ENCODE measurements around the gene THAP7. TPM values are rescaled to one million over a fixed set of nuclear protein-coding genes. Genes with fewer than 3 reads are reported as not detected.
A peak's percentile ranks its signal among the peaks of the same experiment; 100 is the strongest.

THAP7 gene
- total RNA-seq, 8 experiments from 2014 or later = 21.4 to 33.0 (median 29.4) TPM

DNA sequence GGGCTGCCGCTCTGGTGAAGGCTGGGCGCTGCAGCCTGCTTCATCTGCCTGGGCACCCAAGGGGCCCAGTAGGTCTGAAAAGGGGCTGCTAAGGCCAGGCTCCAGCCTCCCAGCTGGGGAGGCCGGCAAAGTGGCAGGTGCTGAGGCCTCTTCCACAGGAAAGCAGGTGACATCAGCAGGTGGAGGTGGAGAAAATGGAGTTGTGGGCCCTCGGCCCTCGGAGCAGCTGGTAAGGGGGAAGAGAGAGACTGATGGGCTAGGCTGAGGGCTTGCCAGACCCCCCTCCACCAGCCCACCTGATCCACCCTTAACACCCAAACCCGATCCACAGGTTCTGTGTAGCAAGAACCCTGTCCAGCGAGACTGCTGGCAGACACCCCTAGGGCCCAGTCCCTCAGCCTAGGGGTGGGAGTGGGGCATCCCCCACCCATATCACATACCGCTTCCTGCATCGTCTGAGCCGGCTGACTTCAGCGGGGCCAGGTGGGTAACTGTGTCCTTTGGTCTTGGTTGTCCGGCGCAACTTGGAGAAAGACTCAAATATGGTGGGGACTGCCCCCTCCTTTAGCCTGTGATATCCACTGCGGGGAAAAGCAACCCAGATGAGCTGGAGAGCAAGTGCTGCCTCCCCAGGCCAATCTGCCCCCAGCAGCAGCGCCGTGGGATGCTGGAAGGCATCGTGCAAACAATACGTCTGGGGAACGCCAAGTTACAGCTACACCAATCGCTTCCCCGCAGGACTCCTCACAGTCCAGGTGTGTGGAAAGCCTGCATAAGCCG is 1.5 kb downstream of the THAP7 start:
- peaks cover 17 to 23% of the 10 kb centered on the region in 2 donors for H3K4me1 ChIP-seq (replicated peaks in 1 of 2)
- peak overlapping the region; percentile 67 to 93 (median 84) for H3K4me3 ChIP-seq
- no peak for ATAC-seq (replicated peaks in 6 of 8)
- 20 to 55% (median 40%) methylated on average over 2 to 8 of the region's 22 CpGs; no CpG with 5 or more reads in 5 of the 10 experiments for WGBS, 10 experiments
- H3K27ac ChIP-seq = peak overlapping the region; percentile 98 to 100
- in situ Hi-C loops (cut with MboI; ENCODE audit: low pct_unique_long_range_greater_than_20kb in 2 of 9, low sequenced_read_pairs in 9 of 9, unreplicated experiment in 9 of 9) = loop anchor here in 2 of 9 experiments (25.0 kb wide), 2 partner anchors 88 to 112 kb away; partner anchors contain the start of gene CRKL (in 1 of the 2)

DNA sequence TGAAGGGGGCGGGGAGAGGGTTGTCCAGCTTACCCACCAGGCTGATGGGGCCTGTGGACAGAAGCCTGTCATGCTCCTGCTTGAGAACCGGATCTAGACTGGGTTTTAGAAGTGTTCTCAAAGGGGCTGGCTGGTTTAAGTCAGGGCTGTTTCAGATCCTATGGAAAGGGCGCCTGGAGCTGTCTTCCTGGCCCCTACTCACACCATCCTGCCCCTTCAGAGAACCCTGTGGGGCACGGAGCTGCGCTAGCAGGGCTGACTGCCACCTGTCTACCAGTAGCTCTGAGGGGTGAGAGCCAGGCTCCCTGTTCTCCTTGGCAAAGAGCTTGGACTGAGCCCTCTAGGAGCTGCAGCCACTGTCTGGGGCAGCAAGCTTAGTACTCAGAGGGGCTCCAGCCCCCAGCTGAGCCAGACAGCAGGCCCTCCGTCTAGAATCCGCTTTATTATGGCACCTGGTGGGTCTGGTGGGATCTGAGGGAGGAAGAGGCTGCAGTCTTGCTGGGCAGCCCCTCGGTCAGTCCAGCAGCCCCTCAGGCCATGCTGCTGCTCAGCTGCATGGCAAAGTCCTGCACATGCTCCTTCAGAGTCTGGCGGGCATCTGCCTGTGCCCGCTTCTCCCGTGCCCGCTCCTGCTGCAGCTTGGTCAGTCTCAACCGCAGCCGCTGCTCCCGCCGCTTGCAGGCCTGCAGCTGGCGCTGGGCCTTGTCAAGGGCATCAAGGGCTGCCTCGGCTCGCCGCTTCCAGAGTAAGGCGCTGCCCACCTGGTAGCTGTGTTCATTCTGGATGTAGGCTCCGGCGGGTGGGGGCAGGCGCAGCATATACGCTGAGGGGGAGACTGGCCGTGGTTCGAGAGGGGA is 2.3 kb downstream of the THAP7 start:
- ATAC-seq (replicated peaks in 6 of 8) = no peak
- in situ Hi-C loops (cut with MboI; ENCODE audit: low pct_unique_long_range_greater_than_20kb in 2 of 9, low sequenced_read_pairs in 9 of 9, unreplicated experiment in 9 of 9) = loop anchor here in 2 of 9 experiments (25.0 kb wide), 2 partner anchors 87 to 113 kb away; partner anchors contain the start of gene CRKL (in 1 of the 2)
- Histone ChIP-seq H3K4me3 (peak overlapping the region in 3 of 5 donors; percentile 81 to 93 (median 84)), H3K27ac (peak overlapping the region in 1 of 2 donors; percentile 100), H3K4me1 (replicated peaks in 1 of 2) (peaks cover 17 to 23% of the 10 kb centered on the region in 2 donors)
- 90 to 100% (median 97%) methylated on average over 2 to 8 of the region's 27 CpGs; no CpG with 5 or more reads in 6 of the 10 experiments for WGBS, 10 experiments

DNA sequence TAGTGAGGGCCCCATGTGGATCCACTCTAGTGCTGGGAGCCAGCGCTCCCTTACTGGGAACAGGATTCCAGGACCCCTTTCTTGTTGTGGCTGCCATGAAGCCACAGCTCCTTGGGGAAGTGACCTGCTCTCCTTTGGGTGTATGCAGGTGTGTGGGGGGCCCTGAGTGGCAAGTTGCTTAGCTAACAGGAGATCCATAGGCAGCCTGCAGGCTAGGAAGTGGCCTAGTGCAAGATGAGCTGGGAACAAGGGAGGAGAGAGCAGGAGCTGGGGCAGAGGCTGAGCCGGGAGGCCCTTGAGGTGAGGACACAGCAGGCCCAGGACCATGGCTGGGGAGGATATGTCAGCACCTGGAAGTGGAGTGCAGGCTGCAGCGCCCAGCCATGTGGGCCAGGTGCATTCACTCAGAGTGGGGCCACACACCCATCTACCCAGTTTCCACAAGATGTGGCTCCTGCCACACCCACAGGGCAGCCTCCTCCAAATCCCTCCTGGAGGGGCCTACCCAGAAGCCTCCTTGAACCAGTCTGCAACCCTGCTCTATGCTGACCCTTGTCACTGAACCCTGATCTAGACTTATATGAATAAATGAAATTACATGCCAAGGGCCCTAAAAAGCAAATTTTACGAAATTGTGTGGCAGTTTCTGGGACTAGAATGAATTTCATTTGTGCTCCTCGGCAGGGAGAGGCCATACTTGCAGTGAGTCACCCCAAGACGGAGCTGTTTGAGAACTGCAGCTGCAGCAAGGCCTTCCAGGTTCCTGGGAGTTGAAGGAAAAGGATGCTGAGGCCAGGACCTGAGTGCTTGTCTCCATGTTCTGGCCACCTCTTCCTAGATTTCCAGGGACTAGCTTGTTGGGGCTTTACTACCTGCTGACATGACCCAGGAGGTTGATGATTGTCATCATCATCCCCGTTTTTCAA is 3.2 kb downstream of the THAP7 start:
- WGBS, 10 experiments = 40 to 100% (median 65%) methylated on average over 1 to 5 of the region's 7 CpGs; no CpG with 5 or more reads in 1 of the 10 experiments
- Histone ChIP-seq H3K4me3 (no peak overlapping the region), H3K4me1 (replicated peaks in 1 of 2) (peaks cover 16 to 20% of the 10 kb centered on the region in 2 donors), H3K27ac (no peak overlapping the region)
- ATAC-seq (replicated peaks in 6 of 8) = no peak
- in situ Hi-C loops (cut with MboI; ENCODE audit: low pct_unique_long_range_greater_than_20kb in 2 of 9, low sequenced_read_pairs in 9 of 9, unreplicated experiment in 9 of 9) = no loop called here

DNA sequence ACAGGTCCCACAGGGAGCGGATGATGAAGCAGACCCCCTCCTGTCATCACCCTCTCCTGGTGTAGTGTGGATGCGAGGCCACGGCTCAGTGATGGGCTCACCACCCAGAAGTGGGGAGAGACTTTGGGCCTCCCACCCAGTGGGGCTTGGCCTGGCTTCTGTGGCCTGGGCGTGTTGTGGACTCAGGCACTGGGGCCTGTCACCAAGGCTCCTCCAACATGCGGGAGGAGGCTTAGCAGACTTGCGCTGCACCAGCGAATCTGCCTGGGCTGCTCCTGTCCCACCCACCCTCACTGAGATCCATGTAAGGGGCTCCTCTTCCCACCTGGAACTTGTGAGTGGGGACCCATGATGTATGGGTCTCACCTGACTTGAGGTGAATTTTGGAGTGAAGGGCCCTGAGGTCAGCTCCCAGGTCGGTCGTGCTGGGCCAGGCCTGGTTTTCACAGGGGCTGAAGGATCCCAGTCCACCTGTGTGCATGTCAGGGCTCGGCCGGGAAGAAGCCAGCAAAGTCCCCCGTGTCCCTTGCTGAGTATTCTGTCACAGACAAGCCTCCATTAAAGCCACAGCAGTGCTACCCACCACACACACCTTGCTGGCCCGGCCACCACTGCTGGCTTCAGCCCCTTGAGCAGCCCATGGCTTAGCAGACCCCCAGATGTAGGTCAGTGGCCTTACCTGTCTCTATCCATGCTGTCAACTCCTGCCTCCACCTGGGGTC is 4.2 kb downstream of the THAP7 start:
- Histone ChIP-seq H3K4me3 (no peak overlapping the region), H3K4me1 (replicated peaks in 1 of 2) (peaks cover 11 to 13% of the 10 kb centered on the region in 2 donors), H3K27ac (no peak overlapping the region)
- in situ Hi-C loops (cut with MboI; ENCODE audit: low pct_unique_long_range_greater_than_20kb in 2 of 9, low sequenced_read_pairs in 9 of 9, unreplicated experiment in 9 of 9) = no loop called here
- WGBS, 10 experiments = 80 to 100% (median 100%) methylated on average over 1 to 5 of the region's 13 CpGs; no CpG with 5 or more reads in 3 of the 10 experiments
- ATAC-seq (replicated peaks in 6 of 8) = no peak

DNA sequence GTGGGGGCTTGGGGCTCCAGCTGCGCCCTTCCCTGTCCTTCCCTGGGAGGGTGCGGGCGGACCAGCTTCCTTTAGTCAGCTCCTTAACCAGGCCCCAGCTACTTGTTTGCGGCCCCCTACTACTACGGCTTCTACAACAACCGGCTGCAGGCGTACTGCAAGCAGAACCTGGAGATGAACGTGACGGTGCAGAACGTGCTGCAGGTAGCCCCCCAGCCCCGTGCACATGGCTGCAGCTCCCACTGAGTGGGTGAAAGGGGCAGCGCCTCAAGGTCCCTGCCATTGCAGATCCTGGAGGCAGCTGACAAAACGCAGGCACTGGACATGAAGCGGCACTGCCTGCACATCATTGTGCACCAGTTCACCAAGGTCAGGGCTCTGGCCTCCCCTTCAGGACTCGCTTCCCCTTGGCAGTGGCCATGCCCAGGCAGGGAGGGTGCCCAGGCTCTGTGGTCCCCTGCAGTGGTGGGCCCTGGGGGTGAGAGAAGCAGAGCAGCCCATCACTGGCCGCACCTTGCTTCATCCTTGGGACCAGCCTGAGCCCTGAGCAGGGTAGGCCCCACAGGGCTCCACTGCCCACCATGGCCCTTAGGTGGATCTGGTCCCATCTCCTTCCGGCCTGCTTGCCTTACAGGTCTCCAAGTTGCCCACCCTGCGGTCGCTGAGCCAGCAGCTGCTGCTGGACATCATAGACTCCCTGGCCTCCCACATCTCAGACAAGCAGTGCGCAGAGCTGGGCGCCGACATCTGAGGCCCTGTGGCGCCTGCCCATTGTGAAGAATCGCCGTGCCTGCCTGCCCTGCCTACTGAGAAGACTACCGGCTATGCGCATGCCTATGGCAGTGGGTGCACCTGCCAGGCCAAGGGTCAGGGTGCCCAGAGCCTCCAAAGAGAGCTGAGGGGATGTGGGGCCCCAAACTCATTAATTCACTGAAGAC is 5.1 kb downstream of the THAP7 start:
- Histone ChIP-seq H3K27ac (no peak overlapping the region), H3K4me1 (replicated peaks in 1 of 2) (peaks cover 11 to 13% of the 10 kb centered on the region in 2 donors), H3K4me3 (no peak overlapping the region)
- in situ Hi-C loops (cut with MboI; ENCODE audit: low pct_unique_long_range_greater_than_20kb in 2 of 9, low sequenced_read_pairs in 9 of 9, unreplicated experiment in 9 of 9) = no loop called here
- ATAC-seq (replicated peaks in 6 of 8) = no peak
- 70 to 100% (median 83%) methylated on average over 1 to 9 of the region's 27 CpGs; no CpG with 5 or more reads in 3 of the 10 experiments for WGBS, 10 experiments

DNA sequence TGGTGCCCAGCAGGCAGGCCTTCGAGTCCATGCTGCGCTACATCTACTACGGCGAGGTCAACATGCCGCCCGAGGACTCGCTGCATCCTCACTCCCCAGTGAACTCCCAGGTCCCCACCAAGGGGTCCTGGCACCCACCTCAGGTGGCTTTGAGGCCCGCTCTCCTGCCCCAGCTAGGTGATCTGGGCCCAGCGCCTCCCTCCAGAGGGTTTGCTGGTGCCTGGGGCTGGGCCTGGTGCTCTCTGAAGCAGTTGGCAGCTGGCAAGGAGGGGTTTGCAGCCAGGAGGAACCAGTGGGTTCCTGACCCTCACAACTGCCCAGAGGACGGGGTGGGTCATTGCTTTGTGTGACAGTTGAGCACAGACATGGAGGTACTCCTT is 5.9 kb downstream of the THAP7 start:
- no peak for ATAC-seq (replicated peaks in 6 of 8)
- peaks cover 11 to 13% of the 10 kb centered on the region in 2 donors for H3K4me1 ChIP-seq (replicated peaks in 1 of 2)
- WGBS, 10 experiments = 82% methylated on average over 4 of the region's 10 CpGs; no CpG with 5 or more reads in 9 of the 10 experiments
- no peak overlapping the region for H3K4me3 ChIP-seq
- peak overlapping the region in 1 of 2 donors; percentile 43 for H3K27ac ChIP-seq
- in situ Hi-C loops (cut with MboI; ENCODE audit: low pct_unique_long_range_greater_than_20kb in 2 of 9, low sequenced_read_pairs in 9 of 9, unreplicated experiment in 9 of 9) = no loop called here

DNA sequence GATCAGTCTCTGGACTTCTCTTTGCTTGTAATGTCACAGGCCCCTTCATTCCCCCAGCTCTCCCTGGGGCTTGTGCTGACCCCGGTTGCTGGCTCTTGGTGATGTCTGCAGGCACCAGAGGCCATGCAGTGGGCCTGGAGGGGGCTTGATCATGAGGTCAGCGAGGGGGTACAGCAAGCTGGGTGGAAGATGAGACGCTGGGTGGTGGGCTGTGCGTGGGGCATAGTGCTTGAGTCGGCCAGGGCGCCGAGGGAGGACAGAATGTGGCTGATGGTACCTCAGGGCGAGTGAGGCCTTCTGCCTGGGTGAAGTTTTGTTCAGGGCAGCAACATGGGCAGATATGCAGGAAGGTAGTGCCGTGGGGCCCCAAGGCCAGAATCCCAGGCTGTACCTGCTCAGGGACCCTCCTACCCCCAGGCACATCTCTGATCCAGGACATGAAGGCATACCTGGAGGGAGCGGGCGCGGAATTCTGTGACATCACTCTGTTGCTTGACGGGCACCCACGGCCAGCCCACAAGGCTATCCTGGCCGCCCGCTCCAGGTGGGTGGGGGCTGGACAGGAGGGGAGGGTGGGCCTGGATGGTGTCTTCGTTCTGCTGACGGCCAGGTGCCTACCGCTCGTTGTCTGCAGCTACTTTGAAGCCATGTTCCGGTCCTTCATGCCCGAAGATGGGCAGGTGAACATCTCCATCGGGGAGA is 6.4 kb downstream of the THAP7 start:
- Histone ChIP-seq H3K4me3 (no peak overlapping the region), H3K27ac (peak overlapping the region in 1 of 2 donors; percentile 43), H3K4me1 (replicated peaks in 1 of 2) (peaks cover 6 to 9% of the 10 kb centered on the region in 2 donors)
- in situ Hi-C loops (cut with MboI; ENCODE audit: low pct_unique_long_range_greater_than_20kb in 2 of 9, low sequenced_read_pairs in 9 of 9, unreplicated experiment in 9 of 9) = no loop called here
- no peak for ATAC-seq (replicated peaks in 6 of 8)
- WGBS, 10 experiments = 60 to 100% (median 91%) methylated on average over 1 to 7 of the region's 23 CpGs; no CpG with 5 or more reads in 6 of the 10 experiments

DNA sequence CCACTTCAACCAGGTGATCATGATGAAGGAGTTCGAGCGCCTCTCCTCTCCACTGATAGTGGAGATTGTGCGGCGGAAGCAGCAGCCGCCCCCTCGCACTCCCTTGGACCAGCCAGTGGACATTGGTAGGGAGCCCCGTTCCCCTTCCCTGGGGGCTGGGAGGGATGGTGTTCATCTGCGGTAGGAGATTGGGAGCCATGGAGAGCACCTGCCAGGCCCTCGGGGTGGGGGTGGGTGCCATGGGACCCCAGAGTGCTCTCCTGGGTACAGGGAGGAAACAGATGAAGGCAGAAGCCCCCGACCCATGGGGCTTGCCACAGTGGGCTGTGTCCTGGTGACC is 7.0 kb downstream of the THAP7 start:
- Histone ChIP-seq H3K4me1 (replicated peaks in 1 of 2) (peaks cover 0 to 3% of the 10 kb centered on the region in 2 donors), H3K27ac (no peak overlapping the region), H3K4me3 (no peak overlapping the region)
- WGBS, 10 experiments = 80% methylated on average over 1 of the region's 10 CpGs; no CpG with 5 or more reads in 8 of the 10 experiments
- ATAC-seq (replicated peaks in 6 of 8) = no peak
- in situ Hi-C loops (cut with MboI; ENCODE audit: low pct_unique_long_range_greater_than_20kb in 2 of 9, low sequenced_read_pairs in 9 of 9, unreplicated experiment in 9 of 9) = no loop called here

DNA sequence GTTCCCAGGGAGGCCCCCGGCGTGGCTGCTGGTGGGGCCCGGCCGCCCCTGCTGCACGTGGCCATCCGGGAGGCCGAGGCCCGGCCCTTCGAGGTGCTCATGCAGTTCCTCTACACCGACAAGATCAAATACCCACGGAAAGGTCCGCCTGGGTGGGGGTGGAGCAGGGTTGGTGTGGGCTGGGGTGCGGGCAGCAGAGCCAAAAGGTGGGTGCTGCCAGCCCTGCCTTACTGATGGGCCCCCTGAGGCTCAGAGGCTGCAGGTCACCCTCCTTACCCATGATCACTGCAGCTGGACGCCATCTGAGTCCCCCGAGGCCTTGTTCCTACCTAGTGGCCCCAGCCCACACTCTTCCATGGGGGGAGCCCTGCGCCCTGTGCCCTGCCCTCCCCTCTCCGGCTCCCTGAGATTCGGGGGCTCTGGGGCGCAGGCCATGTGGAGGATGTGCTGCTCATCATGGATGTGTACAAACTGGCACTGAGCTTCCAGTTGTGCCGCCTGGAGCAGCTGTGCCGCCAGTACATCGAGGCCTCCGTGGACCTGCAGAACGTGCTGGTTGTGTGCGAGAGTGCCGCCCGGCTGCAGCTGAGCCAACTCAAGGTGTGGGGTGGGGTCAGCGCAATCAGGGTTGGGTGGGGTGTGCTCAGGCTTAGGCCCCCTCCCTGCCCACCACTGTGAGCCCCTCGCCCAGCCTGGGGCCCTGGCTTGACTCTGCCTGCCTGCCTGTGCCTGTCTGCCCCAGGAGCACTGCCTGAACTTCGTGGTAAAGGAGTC is 7.6 kb downstream of the THAP7 start:
- ATAC-seq (replicated peaks in 6 of 8) = no peak
- Histone ChIP-seq H3K27ac (no peak overlapping the region), H3K4me3 (no peak overlapping the region), H3K4me1 (replicated peaks in 1 of 2) (no peaks in the 10 kb centered on the region)
- WGBS, 10 experiments = 80 to 100% (median 96%) methylated on average over 1 to 13 of the region's 30 CpGs; no CpG with 5 or more reads in 5 of the 10 experiments
- in situ Hi-C loops (cut with MboI; ENCODE audit: low pct_unique_long_range_greater_than_20kb in 2 of 9, low sequenced_read_pairs in 9 of 9, unreplicated experiment in 9 of 9) = no loop called here
